Tibial artery (tissue), 4 donors: ENCODE data around the gene GTF2I.
"Not testable (repeated sequence)": the region's sequence is repeated elsewhere in the genome, so short reads cannot be mapped to it uniquely, and the experiment has no call there.

Experiments
- DNase-seq, 2 donors: peaks; one replicate each; pipeline ENCODE4 v3.0.0-alpha.2; 2019
- H3K27ac ChIP-seq, 2 donors: fragments of 200-600 bp; sonication (generic) in 1 of 2; 1 replicate in 1 of 2; 2 replicates in 1 of 2; pipeline ENCODE4 v1.5.1; 2018 to 2019; ENCODE audit warnings: mild to moderate bottlenecking in 1 of 2
- H3K27me3 ChIP-seq, 2 donors: fragments of 200-600 bp; sonication (generic) in 1 of 2; one replicate each; pipeline versions ENCODE4 v1.5.1 to v1.6.0; 2016 to 2019
- H3K36me3 ChIP-seq, 3 donors: fragments of 200-600 bp; sonication (generic) in 2 of 3; one replicate each; pipeline ENCODE4 v1.5.1; 2016 to 2019; ENCODE audit warnings: mild to moderate bottlenecking in 2 of 3
- H3K4me1 ChIP-seq, 4 donors: fragments of 200-600 bp; sonication (generic) in 2 of 4; 1 replicate in 3 of 4; 2 replicates in 1 of 4; pipeline ENCODE4 v1.5.1; 2016 to 2019
- H3K4me3 ChIP-seq, 2 donors: fragments of 200-600 bp; sonication (generic) in 1 of 2; 1 replicate in 1 of 2; 2 replicates in 1 of 2; pipeline ENCODE4 v1.5.1; 2018 to 2019; ENCODE audit warnings: mild to moderate bottlenecking in 2 of 2
- H3K9me3 ChIP-seq, 3 donors: fragments of 200-600 bp; sonication (generic) in 1 of 3; one replicate each; pipeline ENCODE4 v1.5.1; 2016 to 2019
- CTCF ChIP-seq, 2 experiments: fragments of 200-600 bp in 1 of 2; fragments of 450-650 bp in 1 of 2; IDR thresholded peaks; one replicate each; pipeline ENCODE4 v1.5.1; 2017 to 2019; ENCODE audit warnings: antibody characterized with exemption in 2 of 2, mild to moderate bottlenecking in 1 of 2, moderate library complexity in 1 of 2
- intact Hi-C: fragments of 100-400 bp; cut with DNase I; formaldehyde crosslinking; loops from one replicate; pipeline ENCODE4 v1.15.0; 2023; ENCODE audit warnings: low total_unique reads

Gene GTF2I

GRCh38 chr7:74674166-74674565 is 16.6 kb downstream of the GTF2I start:
- intact Hi-C loops: no loop called here
- Histone ChIP-seq H3K27ac (no peak overlapping the region), H3K4me1 (peaks cover 0 to 26% (median 0%) of the 10 kb centered on the region in 4 donors), H3K27me3 (no peaks in the 10 kb centered on the region), H3K4me3 (no peak overlapping the region), H3K9me3 (no peaks in the 10 kb centered on the region), H3K36me3 (peaks cover 0 to 14% (median 0%) of the 10 kb centered on the region in 3 donors)
- no peak for DNase-seq
- no peak for TF ChIP-seq CTCF (IDR thresholded peaks at IDR 0.05)

GRCh38 chr7:74682829-74683228 is 25.3 kb downstream of the GTF2I start:
- no peak overlapping the region for H3K27ac ChIP-seq

GRCh38 chr7:74683799-74684198 is 26.3 kb downstream of the GTF2I start:
- no peaks in the 10 kb centered on the region for H3K27me3 ChIP-seq
- DNase-seq: no peak
- peaks cover 0 to 4% (median 0%) of the 10 kb centered on the region in 3 donors for H3K36me3 ChIP-seq
- no peaks in the 10 kb centered on the region for H3K9me3 ChIP-seq
- no peak overlapping the region for H3K4me3 ChIP-seq
- intact Hi-C loops: no loop called here
- no peak overlapping the region for H3K27ac ChIP-seq
- TF ChIP-seq CTCF (IDR thresholded peaks at IDR 0.05): no peak
- no peaks in the 10 kb centered on the region for H3K4me1 ChIP-seq

More at GRCh38 chr7:74682829-74683228, 25.3 kb downstream of the GTF2I start:
- Histone ChIP-seq H3K9me3 (no peaks in the 10 kb centered on the region), H3K4me1 (no peaks in the 10 kb centered on the region), H3K27me3 (no peaks in the 10 kb centered on the region), H3K36me3 (peaks cover 0 to 4% (median 0%) of the 10 kb centered on the region in 3 donors), H3K4me3 (no peak overlapping the region)
- no peak for TF ChIP-seq CTCF (IDR thresholded peaks at IDR 0.05)
- intact Hi-C loops: no loop called here
- no peak for DNase-seq

GRCh38 chr7:74684473-74684872 is 27.0 kb downstream of the GTF2I start:
- TF ChIP-seq CTCF (IDR thresholded peaks at IDR 0.05): no peak
- intact Hi-C loops: no loop called here

GRCh38 chr7:74684921-74685320 is 27.4 kb downstream of the GTF2I start:
- no peak for TF ChIP-seq CTCF (IDR thresholded peaks at IDR 0.05)
- H3K27me3 ChIP-seq: no peaks in the 10 kb centered on the region
- H3K36me3 ChIP-seq: peaks cover 6 to 8% (median 6%) of the 10 kb centered on the region in 3 donors
- no peaks in the 10 kb centered on the region for H3K4me1 ChIP-seq
- intact Hi-C loops: no loop called here
- H3K27ac ChIP-seq: no peak overlapping the region
- no peak overlapping the region for H3K4me3 ChIP-seq
- H3K9me3 ChIP-seq: no peaks in the 10 kb centered on the region
- no peak for DNase-seq

More at GRCh38 chr7:74684473-74684872, 27.0 kb downstream of the GTF2I start:
- H3K9me3 ChIP-seq: no peaks in the 10 kb centered on the region
- H3K4me1 ChIP-seq: no peaks in the 10 kb centered on the region
- no peak overlapping the region for H3K27ac ChIP-seq
- H3K4me3 ChIP-seq: no peak overlapping the region
- no peak for DNase-seq
- H3K27me3 ChIP-seq: no peaks in the 10 kb centered on the region
- H3K36me3 ChIP-seq: peaks cover 1 to 3% (median 1%) of the 10 kb centered on the region in 3 donors

- intact Hi-C loops: no loop called here
These were observed 33.0 kb downstream of the GTF2I start for GRCh38 chr7:74690474-74690873.

GRCh38 chr7:74704419-74704818 is 46.9 kb downstream of the GTF2I start:
- H3K4me1 ChIP-seq, H3K27me3 ChIP-seq, H3K27ac ChIP-seq, H3K9me3 ChIP-seq, intact Hi-C loops, DNase-seq, H3K4me3 ChIP-seq: not testable (repeated sequence)
- H3K36me3 ChIP-seq: peaks cover 59 to 98% (median 86%) of the 10 kb centered on the region in 3 donors

More at GRCh38 chr7:74690474-74690873, 33.0 kb downstream of the GTF2I start:
- no peak for DNase-seq
- TF ChIP-seq CTCF (IDR thresholded peaks at IDR 0.05): no peak
- Histone ChIP-seq H3K27me3 (no peaks in the 10 kb centered on the region), H3K4me1 (no peaks in the 10 kb centered on the region), H3K27ac (no peak overlapping the region), H3K4me3 (no peak overlapping the region), H3K9me3 (no peaks in the 10 kb centered on the region), H3K36me3 (peaks cover 60 to 63% (median 60%) of the 10 kb centered on the region in 3 donors)
